GM19023 (cell line): ENCODE data around the gene DIDO1.

Experiments used
- ATAC-seq: cut with Tn5 transposase; IDR thresholded peaks from one replicate; pipeline ENCODE4 v1.9.1; 2021; ENCODE audit warnings: mild to moderate bottlenecking, moderate library complexity; ENCODE audit not compliant: unreplicated experiment

DIDO1 gene

DNA sequence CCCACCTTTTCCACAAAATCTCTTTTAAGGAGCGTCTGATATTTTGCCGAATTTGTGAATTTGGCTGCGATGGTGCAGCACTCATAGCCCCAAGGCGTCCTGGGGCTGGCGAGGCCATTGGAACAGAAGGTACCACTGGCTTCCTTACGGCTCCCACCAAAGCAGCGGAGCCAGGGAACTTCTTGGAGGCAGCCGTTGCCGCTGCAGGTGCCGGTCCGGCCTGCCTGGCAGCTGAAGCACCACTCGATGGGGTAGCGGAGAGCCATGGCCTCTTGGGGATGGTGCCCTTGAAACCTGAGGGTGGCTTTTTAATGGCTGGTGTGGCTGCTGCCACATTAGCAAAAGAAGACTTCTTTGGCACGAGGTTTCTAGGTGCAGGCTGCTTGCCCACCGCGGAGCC lies 29.8 kb downstream of the DIDO1 start:
- ATAC-seq: no peak

DNA sequence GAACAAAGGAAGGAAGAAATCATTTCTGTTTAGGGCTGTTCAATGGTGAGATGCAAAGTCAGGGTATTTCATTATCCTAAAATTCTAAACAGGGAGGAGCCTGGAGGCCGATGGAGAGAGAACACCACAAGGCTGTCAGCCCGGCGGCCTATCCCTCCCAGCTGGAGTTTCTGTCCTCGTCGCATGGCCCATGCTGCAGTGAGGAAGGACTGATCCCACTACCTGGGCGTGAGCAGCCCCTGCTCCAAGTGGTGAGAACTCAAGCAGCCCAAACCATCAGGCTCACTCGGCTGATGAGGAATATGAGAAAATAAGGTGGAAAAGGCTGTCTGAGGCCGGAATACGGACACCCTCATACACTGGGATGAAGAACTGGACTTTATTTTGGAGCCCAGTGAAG lies 30.8 kb downstream of the DIDO1 start:
- ATAC-seq: no peak

DNA sequence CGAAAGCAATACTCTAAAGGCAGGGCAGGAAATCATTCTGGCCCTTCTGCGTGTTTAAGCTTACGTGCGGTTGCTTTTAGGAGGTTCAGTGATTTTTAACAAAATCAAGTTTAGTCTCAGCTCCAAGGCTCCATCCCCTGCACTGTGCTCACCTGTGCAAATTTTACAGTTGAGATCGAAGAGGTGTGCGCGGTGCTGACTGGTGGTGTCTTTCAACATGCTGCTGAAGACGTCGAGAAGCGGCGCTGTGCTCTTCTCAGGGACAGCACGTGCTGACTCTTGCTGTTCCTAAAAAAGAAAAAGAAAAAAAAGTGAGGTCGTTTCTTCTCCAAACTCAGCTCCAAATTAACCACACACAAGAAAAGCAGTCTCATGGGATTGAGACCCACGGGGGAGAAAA lies 32.0 kb downstream of the DIDO1 start:
- no peak for ATAC-seq

DNA sequence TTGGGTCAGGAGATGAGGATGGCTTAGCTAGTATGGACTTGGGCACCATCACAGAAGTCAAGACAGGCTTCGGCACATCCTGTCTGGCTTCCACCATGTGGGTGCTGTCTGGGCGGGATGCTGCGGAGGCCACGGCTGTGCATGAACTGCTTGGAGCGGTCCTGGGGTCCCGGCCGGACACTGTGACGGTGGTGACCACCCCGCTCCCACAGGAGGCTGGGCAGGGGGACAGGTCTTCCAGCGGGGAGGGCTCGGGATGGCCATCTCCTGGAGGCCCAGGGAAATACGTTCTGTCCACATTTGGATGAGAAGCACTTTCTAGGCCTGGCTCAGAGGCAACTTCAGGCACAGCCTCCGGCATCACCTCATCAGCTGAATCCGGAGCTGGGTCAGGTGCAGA lies 32.6 kb downstream of the DIDO1 start:
- ATAC-seq: no peak

DNA sequence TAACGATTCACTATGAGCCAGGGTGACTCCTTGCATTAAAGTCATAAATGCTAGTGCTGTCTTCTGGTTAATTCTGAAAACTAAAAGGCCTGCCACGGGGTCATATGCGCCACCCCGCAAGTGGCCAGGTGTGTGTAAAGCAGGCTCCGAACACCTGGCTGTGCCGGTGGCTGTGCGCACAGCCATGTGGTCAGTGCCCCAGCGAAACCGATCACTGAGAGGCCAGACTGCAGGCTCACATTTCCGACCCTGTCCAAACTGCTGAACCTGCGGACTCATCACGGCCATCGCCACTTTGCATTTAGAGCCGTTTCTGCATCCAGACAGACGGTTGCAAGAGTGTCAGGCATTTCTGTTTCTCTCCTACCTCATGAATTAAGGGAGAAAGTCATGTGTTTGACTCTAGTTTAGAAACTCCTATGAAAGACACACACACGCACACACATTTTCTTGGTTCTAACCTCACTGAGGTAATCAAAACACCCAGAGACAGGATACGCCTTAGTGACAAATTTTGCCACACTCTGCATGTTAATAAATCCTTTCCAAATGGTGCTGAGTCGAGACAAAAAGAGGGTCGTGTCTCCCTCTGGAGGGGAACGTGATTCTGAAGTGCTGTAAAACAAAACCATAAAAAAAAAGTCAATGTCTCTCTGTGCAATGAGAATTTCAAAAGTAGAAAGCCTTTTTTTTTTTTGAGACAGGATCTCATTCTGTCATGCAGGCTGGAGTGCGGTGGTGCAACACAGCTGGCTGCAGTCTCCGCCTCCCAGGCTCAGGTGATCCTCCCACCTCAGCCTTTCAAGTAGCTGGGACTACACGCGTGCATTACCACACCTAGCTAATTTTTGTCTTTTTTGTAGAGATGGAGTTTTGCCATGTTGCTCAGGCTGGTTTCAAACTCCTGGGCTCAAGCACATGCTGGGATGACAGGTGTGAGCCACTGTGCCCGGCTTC lies 33.7 kb downstream of the DIDO1 start:
- no peak for ATAC-seq

DNA sequence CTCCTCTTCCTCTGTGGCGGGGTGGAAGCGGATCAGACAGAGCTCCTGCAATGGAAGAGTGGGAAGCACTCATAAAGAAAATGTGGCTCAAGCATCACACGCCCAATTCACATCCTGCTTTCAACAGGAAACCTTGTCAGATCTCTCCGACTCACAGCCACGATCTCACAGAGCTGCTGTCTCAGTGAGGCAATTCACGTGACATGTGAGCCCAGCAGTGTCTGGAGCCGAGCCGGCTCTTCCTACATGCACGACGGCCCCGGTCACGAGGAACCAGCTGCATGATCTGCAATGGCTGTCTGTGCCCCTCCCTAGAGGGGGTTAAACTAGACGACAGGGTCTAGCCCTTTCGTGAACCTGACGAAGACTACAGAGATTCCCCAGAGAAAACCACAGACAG lies 35.2 kb downstream of the DIDO1 start:
- no peak for ATAC-seq

DNA sequence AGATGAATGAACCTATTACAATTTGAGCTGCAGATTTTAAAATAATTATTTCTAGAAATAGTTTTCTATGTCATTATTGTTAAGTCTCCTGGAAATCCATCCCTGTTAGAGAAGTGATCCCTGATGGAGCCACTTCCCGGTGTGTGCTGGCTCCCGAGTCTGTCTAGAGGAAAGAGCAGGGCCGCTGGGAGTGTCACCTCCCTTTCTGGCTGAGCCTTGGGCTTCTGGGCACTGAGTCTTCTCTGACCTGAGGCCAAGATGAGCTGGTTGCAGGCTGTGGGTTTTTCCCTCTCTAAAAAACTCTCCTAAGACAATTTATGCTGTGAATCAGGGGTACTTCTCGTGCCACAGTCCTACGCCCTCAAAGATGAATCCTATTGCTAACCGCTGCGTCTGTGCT lies 35.9 kb downstream of the DIDO1 start:
- no peak for ATAC-seq

DNA sequence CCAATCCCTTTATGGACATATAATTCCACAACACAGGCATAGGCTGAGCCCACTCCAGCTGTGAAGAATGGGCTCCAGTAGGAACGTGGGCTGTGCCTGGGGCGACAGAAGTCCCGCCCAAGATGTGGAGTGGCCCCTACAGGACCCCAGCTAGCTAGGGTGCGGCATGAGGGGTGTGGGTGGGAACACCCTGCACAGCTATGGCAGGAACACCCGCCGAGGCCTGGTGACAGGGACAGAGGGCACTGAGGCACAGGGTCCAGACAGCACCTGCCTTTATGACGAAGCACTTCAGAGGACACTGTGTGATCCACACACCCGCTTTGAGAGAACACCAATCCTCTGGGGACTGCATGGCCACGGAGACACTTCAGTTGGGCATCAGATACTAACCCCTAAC lies 36.4 kb downstream of the DIDO1 start:
- ATAC-seq: no peak

DNA sequence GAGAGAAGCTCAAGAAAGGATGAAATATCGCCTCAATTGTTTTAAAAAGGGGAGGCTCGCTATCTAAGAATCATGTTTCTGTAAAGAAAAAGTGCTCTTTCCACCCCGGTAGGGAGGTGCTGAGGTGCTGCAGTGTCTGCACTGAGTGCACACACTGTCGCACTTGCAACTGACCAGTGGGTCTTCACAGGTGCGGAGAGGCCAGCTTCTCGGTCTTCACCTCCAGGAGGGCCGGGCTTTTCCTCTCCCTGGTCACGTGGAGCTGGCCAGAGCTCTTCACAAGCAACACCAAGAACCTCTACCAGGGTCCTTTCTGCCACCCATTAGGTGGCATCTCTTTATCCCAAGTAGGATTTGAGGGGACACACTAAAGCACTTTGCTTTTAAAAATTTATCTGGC lies 36.9 kb downstream of the DIDO1 start:
- ATAC-seq: no peak

DNA sequence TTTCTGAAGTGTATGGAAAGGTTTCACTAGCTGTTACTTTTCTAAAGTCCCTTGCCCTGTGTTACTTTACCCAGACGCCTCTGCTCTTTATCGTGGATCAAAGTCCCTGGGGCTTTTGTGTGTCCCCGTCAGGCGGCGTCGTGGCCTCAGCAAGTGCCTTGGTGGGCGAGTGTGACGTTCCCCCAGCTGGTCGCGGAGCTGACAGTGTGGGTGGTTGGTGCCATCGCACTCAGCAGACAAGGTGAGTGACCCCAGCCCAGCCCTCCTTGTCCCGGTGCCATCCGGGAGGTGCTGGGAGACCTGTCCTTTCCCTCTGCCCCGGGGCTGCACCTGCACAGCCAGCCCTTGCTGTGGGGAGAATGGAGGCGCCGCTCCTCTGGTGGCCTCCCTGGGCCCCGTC lies 37.4 kb downstream of the DIDO1 start:
- ATAC-seq: no peak

DNA sequence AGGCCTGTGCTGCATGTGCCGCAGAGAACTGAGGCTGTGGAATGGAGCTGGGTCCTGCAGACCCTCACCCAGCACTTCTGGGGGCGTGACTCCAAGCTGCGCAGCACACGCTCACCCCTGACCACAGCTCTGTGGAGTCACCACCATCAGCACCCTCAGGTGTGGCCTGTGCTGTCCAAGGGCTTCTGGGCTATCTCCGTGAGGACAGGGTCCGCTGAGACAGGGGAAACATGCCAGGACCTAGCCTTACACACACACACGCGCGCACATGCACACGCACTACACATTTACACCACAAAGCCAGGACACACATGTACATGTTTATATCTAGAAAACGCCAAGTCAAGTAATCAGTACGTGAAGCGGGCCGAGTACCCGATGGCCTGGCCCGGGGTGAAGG lies 37.9 kb downstream of the DIDO1 start:
- no peak for ATAC-seq

DNA sequence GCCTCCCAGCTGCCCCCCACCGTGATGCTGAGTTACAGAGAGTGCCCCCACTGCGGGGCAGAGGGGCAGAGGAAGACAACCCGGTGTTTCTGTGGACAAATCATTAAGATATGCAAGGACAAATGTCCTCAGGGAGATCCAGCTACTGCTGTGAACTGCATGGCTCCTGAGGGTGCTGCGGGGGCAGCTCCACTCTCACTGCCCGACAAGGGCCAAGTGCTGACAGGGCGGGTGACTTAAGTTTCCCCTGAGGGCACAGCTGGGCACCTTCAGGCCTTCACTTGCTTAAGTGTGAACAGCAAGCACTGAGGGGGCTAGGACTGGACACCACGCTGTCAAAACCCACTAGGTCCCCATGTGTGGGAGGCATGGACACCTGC lies 38.5 kb downstream of the DIDO1 start:
- ATAC-seq: no peak

DNA sequence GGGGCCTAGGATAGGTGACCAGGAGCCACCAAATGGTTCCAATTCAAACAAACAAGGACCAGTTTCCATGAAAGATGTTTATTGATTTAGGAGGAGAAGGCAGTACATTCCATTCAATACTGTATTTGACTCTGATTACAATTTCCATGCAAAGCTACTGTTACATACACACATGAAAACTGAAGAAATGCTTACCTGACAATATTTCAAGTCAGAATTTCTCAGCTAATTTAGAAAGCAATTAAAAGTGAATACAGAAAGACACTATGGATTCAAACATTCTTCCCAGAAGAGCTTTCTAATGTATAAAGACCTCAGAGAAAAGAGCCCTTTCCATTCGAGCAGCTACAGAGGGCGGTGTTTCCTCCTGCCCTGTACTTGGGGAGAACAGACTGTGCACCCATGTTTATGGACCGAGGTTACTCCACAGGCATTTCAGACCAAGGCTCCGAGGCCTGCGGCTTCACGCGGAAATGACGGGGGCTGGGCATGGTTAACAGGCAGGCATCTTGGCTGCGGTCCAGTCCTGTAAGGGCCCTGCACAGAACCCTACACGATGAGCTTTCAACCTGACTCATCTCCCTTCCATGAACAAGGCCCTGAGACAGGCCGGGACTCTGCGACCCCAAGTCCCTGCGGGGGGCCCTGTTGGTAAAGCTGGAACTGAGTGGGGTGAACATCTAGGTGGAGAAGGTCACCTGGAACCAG lies 39.0 kb downstream of the DIDO1 start:
- ATAC-seq: no peak

DNA sequence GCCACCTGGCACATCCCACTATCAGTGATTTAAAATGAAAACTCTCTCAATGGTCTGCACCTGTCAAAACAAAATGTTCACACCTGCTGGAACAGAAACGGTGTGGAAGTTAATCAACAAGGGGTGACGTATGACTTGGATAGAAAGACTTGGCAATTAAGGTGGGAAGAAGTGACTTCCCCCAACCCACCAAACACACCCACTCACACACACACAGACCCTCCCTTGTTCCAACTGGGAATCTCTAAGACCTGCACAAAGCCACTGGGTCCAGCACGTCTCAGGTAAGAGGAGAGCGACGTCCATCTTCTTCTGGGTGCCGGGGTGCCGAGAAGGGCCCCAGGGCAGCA lies 39.6 kb downstream of the DIDO1 start:
- ATAC-seq: no peak

DNA sequence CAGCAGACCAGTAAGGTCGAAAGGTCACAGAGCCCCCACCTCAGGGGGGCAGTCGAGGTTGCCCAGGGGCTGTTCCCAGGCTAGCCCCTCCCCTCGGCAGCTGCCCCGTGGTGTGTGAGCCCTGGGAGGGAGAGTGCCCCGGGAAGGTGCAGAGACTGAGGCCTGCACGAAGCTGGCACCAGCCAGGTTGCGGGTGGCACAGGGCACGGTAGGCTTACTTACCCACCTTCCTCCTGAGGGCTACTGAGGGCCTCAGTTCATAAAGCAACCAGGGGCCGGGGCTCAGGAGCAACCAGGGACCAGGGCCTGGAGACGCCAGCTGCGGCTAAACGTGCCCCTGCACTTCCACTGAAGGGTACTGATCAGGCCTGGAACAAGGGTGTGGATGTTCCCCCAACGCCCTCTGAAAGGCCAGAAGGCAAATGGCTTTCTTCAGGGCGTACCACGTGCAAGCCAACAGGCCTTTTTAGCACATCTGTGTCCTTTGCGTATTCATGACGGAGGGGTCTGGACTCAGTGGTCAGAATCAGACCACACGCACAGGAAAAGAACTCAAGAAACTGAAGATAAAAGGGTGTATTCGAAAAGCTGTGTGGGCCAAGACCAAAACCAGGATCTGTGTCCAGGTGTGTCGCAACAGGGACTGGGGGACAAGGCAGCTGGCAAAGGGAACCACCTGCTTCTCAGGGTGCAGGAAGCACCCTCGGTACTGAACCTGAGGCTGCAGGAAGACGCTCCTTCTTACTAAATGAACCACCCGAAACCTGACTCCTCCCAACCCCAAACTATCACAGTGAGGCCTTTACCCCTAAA lies 40.2 kb downstream of the DIDO1 start:
- no peak for ATAC-seq

DNA sequence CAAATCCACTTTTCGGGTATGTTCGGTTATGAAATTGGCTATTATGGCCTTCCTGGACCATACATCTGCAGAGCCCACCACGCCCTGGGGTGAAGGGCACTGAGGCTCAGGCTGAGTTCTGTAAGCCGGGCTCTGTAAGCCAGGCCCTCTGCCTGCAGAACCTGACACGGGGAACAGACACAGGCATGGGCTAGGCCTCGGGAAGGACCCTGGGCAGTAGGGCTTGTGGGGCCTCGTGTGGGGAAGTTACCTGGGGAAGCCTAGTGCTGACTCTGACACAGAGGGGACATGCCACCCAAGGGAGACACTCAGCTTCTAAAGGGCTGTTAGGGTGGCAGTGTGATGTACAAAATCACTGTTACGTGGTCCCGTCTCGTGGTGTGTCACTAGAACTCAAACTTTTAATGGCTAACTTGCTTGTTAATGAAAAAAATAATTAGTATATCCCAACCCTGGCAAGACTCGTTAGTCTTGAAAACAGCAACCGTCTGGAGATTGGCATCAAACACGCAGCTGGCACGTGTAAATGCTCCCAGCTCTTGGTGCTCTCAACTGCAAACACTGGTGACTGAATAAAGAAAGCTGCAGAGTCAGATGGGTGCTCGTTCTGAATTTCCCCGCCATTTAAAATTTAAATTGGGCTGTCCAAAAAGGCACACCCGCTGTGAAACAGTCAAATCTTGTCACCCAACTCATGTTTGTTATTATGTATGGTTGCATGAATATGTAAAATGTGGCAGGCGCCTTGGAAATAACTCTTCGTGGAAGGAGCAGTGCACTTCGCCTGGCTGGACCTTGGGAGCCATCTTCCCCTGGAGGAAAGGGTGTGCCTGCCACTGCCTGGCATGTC lies 41.0 kb downstream of the DIDO1 start:
- no peak for ATAC-seq

DNA sequence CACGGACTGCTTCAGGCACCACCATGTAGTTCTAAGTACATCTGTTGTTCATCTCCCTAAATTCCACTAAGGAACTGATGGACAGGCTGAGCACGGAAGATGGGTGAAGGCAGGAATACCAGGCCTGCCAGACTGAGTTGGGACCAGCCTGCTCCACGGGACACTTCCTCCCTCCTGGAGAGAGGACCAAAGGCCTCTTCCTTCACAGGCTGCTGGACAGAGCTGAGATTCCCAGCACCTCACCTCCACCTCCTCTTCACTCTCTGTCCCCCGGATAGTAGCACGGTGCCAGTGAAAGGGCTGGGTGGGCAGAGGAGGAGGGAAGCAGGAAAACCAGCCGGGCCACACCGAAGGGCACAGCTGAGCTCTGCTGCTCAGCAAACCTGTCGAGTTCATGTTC lies 41.7 kb downstream of the DIDO1 start:
- no peak for ATAC-seq

DNA sequence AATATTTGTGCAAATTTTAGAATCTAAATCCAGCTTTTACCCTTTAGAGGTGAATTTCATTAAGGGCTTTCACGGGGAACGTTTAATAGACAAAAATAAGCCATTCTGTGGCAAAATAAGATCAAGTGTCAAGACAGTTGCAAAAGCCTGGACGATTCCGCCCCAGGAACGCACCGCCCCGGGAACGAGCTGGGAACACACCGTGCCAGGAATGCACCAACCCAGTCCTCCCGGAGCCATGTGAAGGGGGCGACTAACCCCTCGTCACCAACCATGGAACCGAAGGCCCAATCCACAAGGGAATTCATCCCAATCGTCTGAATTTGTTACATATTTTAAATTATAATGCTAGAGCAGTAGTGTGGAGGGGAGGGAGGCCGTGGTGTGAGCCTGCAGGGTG lies 43.9 kb downstream of the DIDO1 start:
- ATAC-seq: no peak

DNA sequence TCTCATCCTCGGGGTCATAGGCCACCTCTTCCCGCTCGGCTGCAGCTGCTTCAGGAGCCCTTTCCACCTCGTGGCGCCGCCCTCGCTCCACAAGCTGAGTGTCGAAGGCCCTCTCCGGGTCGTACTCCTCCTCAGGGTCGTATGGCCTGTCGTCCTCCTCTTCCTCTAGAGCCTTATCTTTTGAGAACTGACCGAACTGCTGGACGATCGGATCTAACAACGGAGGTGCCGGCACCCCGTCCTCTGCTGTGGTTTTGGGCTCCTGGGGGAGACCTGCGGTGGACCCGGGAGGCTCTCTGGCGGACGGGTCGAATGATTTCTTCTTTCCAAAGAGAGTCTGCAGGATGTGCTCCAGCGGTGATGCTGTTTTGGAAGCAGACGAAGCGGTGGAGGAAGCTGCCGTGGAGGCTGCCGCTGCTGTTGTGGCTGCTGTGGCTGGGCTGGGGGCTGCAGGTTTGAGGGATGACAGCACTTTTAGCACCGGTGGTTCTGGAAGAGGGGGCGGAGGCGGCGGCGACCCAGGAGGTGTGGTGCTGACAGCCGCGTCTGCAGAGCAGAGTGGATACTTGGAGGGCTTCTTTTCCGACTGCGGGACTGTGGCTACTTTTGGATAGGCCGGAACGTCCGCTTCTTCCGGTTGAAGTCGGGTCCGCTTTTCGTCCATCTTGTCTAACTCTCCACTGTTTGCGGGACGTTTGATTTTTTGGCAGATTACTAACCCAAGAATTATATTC lies 44.5 kb downstream of the DIDO1 start:
- ATAC-seq: no peak
